DND-41 (cell line): ENCODE results near the gene MLIP.

Experiments
- CTCF ChIP-seq: IDR thresholded peaks from 2 replicates; pipeline ENCODE4 v1.5.1; 2012; ENCODE audit warnings: borderline replicate concordance, low read length, moderate library complexity, mild to moderate bottlenecking; ENCODE audit not compliant: poor library complexity, severe bottlenecking; ENCODE audit errors: extremely low read depth
- EZH2 ChIP-seq: IDR thresholded peaks from 3 replicates; pipeline ENCODE4 v1.6.1; 2012; ENCODE audit warnings: borderline replicate concordance, low read depth, mild to moderate bottlenecking, moderate library complexity, low read length, inconsistent platforms; ENCODE audit not compliant: severe bottlenecking

DNA sequence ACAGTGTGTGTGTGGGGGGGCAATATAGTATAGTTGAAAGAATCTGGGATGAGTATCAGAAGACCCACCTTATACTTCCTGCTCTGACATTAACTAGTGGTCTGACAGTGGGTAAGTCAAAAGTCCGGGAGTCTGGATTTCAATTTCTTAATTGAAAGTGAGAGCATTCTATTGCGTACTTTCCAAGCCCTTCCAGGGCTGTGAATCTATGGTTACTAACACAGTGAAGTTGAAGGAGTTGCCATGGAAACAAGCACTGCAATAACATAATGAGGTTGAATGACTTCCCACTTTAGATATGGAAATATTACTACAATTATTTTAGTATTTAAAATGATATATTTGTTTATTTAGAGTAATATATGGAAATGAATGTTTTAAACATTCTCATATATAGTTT lies 80.2 kb downstream of the MLIP start:
- no peak for TF ChIP-seq CTCF
- no peak for TF ChIP-seq EZH2
